ENCODE measurements around the gene CACNA2D1. TPM values are rescaled to one million over a fixed set of nuclear protein-coding genes. Genes with fewer than 3 reads are reported as not detected.
A peak's percentile ranks its signal among the peaks of the same experiment; 100 is the strongest.

Gene CACNA2D1
- polyA plus RNA-seq, 2 of the 4 experiments (the other 2 are of a cell fraction), result 18.0 to 32.9 TPM

DNA sequence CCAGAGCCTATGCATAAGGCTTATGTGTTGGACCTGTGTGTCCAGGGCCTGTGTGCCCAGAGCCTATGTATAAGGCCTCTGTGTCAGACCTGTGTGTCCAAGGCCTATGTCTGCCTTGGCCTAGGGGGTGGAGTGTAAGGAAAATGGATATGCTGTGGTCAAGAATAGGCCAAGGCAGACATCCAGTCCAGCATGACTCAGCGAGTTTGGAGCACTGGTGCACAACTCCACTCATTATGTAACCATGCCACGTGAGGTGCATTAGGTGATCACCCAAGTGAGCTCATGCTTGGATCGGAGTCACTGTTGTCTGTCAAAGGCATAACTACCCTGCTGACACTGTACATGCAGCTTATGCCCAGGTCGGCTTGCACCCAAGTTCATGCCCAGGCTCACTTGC is 238.9 kb downstream of the CACNA2D1 start (continued):
- TF ChIP-seq, protein P1, sequence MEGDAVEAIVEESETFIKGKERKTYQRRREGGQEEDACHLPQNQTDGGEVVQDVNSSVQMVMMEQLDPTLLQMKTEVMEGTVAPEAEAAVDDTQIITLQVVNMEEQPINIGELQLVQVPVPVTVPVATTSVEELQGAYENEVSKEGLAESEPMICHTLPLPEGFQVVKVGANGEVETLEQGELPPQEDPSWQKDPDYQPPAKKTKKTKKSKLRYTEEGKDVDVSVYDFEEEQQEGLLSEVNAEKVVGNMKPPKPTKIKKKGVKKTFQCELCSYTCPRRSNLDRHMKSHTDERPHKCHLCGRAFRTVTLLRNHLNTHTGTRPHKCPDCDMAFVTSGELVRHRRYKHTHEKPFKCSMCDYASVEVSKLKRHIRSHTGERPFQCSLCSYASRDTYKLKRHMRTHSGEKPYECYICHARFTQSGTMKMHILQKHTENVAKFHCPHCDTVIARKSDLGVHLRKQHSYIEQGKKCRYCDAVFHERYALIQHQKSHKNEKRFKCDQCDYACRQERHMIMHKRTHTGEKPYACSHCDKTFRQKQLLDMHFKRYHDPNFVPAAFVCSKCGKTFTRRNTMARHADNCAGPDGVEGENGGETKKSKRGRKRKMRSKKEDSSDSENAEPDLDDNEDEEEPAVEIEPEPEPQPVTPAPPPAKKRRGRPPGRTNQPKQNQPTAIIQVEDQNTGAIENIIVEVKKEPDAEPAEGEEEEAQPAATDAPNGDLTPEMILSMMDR (IDR thresholded peaks at IDR 0.05), result no peak
- TF ChIP-seq ESRRA (IDR thresholded peaks at IDR 0.05; ENCODE audit: borderline replicate concordance, low read length) (no peak), NFE2L2 (conservative IDR thresholded peaks at IDR 0.05; ENCODE audit: low read length) (peak; percentile 86), MAFK (IDR thresholded peaks at IDR 0.05; ENCODE audit: partially characterized antibody) (peak; percentile 92), NR3C1 (IDR thresholded peaks at IDR 0.05) (no peak), SMC3 (IDR thresholded peaks at IDR 0.05) (no peak), HOXB13 (CRISPR knock-in tag; IDR thresholded peaks at IDR 0.05; ENCODE audit: low read depth) (peak; percentile 77; the same call in 1 of the 2 replicates), ZNF302 (CRISPR knock-in tag; IDR thresholded peaks at IDR 0.05) (0 out of 2 replicates have a peak, but pooled peaks have one; percentile 11), TP53 (CRISPR knock-in tag; IDR thresholded peaks at IDR 0.05) (no peak), FOSL2 (IDR thresholded peaks at IDR 0.05) (no peak), FOSL2 (CRISPR knock-in tag; IDR thresholded peaks at IDR 0.05) (no peak), ZC3H11A (IDR thresholded peaks at IDR 0.05) (no peak), CHD4 (IDR thresholded peaks at IDR 0.05; ENCODE audit: borderline replicate concordance) (no peak)
- TF ChIP-seq, protein P2, sequence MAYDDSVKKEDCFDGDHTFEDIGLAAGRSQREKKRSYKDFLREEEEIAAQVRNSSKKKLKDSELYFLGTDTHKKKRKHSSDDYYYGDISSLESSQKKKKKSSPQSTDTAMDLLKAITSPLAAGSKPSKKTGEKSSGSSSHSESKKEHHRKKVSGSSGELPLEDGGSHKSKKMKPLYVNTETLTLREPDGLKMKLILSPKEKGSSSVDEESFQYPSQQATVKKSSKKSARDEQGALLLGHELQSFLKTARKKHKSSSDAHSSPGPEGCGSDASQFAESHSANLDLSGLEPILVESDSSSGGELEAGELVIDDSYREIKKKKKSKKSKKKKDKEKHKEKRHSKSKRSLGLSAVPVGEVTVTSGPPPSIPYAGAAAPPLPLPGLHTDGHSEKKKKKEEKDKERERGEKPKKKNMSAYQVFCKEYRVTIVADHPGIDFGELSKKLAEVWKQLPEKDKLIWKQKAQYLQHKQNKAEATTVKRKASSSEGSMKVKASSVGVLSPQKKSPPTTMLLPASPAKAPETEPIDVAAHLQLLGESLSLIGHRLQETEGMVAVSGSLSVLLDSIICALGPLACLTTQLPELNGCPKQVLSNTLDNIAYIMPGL (CRISPR knock-in tag; IDR thresholded peaks at IDR 0.05; ENCODE audit: borderline replicate concordance), result no peak
- TF ChIP-seq, protein P3, sequence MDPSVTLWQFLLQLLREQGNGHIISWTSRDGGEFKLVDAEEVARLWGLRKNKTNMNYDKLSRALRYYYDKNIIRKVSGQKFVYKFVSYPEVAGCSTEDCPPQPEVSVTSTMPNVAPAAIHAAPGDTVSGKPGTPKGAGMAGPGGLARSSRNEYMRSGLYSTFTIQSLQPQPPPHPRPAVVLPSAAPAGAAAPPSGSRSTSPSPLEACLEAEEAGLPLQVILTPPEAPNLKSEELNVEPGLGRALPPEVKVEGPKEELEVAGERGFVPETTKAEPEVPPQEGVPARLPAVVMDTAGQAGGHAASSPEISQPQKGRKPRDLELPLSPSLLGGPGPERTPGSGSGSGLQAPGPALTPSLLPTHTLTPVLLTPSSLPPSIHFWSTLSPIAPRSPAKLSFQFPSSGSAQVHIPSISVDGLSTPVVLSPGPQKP (IDR thresholded peaks at IDR 0.05; ENCODE audit: low read depth, low read length), result no peak

DNA sequence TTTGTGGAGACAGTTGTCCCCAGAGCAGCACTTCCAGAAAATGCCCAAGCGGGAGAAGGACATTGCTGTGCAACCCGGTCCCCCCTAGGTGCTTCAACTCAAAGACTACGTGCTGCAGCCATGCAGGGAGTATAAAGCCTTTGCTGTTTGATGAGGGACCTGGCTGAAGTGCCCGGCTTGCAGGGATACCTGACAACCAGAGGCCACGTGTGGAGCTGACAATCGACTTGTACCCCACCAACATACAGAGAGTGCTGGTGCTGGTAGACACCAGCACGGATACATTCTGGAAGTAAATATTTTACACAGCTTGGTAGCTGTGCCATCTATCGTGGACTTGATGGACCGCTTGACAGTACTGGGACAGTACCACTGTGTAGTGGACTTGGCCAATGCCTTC is 240.6 kb downstream of the CACNA2D1 start:
- Histone ChIP-seq H3K4me1 (peaks cover 8% of the 10 kb centered on the region; the same call in 2 of the 3 replicates), H3K27ac (no peak overlapping the region), H3K4me3 (no peak overlapping the region), H3K4me2 (no peak overlapping the region), H3K9me3 (no peaks in the 10 kb centered on the region)
- ChIA-PET CTCF (interaction anchor here (0.9 kb wide), 1 partner anchor 370 kb away, joined by 3 read pairs; no protein-coding TSS in a partner anchor), POLR2A (no interaction called here)
- TF ChIP-seq EHMT2 (IDR thresholded peaks at IDR 0.05; ENCODE audit: low read depth) (no peak), RCOR1 (IDR thresholded peaks at IDR 0.05; ENCODE audit: low read depth, low read length) (no peak), CBX8 (IDR thresholded peaks at IDR 0.05) (no peak)
- TF ChIP-seq, protein P4, sequence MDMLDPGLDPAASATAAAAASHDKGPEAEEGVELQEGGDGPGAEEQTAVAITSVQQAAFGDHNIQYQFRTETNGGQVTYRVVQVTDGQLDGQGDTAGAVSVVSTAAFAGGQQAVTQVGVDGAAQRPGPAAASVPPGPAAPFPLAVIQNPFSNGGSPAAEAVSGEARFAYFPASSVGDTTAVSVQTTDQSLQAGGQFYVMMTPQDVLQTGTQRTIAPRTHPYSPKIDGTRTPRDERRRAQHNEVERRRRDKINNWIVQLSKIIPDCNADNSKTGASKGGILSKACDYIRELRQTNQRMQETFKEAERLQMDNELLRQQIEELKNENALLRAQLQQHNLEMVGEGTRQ (IDR thresholded peaks at IDR 0.05), result no peak
- TF ChIP-seq, protein P5, sequence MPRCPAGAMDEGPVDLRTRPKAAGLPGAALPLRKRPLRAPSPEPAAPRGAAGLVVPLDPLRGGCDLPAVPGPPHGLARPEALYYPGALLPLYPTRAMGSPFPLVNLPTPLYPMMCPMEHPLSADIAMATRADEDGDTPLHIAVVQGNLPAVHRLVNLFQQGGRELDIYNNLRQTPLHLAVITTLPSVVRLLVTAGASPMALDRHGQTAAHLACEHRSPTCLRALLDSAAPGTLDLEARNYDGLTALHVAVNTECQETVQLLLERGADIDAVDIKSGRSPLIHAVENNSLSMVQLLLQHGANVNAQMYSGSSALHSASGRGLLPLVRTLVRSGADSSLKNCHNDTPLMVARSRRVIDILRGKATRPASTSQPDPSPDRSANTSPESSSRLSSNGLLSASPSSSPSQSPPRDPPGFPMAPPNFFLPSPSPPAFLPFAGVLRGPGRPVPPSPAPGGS (IDR thresholded peaks at IDR 0.05), result no peak
- TF ChIP-seq, protein P6, sequence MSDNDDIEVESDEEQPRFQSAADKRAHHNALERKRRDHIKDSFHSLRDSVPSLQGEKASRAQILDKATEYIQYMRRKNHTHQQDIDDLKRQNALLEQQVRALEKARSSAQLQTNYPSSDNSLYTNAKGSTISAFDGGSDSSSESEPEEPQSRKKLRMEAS (IDR thresholded peaks at IDR 0.05), result no peak
- TF ChIP-seq, protein P7, sequence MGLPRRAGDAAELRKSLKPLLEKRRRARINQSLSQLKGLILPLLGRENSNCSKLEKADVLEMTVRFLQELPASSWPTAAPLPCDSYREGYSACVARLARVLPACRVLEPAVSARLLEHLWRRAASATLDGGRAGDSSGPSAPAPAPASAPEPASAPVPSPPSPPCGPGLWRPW (IDR thresholded peaks at IDR 0.05), result no peak
- DNase-seq (ENCODE audit: low read depth in 1 of 2, low spot score in 1 of 2) (no peak), ATAC-seq (no peak), FAIRE-seq (no peak)
- 93% methylated on average over 9 of the region's 9 CpGs for WGBS (ENCODE audit: missing lambda C conversion rate)
